Tibial artery (tissue), 4 donors: ENCODE data around the gene ALOX12B.

ENCODE experiments used
- DNase-seq, 2 donors: peaks; one replicate each; pipeline ENCODE4 v3.0.0-alpha.2; 2019
- H3K27ac ChIP-seq, 2 donors: fragments of 200-600 bp; sonication (generic) in 1 of 2; 1 replicate in 1 of 2; 2 replicates in 1 of 2; pipeline ENCODE4 v1.5.1; 2018 to 2019; ENCODE audit warnings: mild to moderate bottlenecking in 1 of 2
- H3K27me3 ChIP-seq, 2 donors: fragments of 200-600 bp; sonication (generic) in 1 of 2; one replicate each; pipeline versions ENCODE4 v1.5.1 to v1.6.0; 2016 to 2019
- H3K36me3 ChIP-seq, 3 donors: fragments of 200-600 bp; sonication (generic) in 2 of 3; one replicate each; pipeline ENCODE4 v1.5.1; 2016 to 2019; ENCODE audit warnings: mild to moderate bottlenecking in 2 of 3
- H3K4me1 ChIP-seq, 4 donors: fragments of 200-600 bp; sonication (generic) in 2 of 4; 1 replicate in 3 of 4; 2 replicates in 1 of 4; pipeline ENCODE4 v1.5.1; 2016 to 2019
- H3K4me3 ChIP-seq, 2 donors: fragments of 200-600 bp; sonication (generic) in 1 of 2; 1 replicate in 1 of 2; 2 replicates in 1 of 2; pipeline ENCODE4 v1.5.1; 2018 to 2019; ENCODE audit warnings: mild to moderate bottlenecking in 2 of 2
- H3K9me3 ChIP-seq, 3 donors: fragments of 200-600 bp; sonication (generic) in 1 of 3; one replicate each; pipeline ENCODE4 v1.5.1; 2016 to 2019
- CTCF ChIP-seq, 2 experiments: fragments of 200-600 bp in 1 of 2; fragments of 450-650 bp in 1 of 2; IDR thresholded peaks; one replicate each; pipeline ENCODE4 v1.5.1; 2017 to 2019; ENCODE audit warnings: antibody characterized with exemption in 2 of 2, mild to moderate bottlenecking in 1 of 2, moderate library complexity in 1 of 2
- intact Hi-C: fragments of 100-400 bp; cut with DNase I; formaldehyde crosslinking; loops from one replicate; pipeline ENCODE4 v1.15.0; 2023; ENCODE audit warnings: low total_unique reads

Gene ALOX12B

GRCh38 chr17:8087075-8087951 lies at the start of gene ALOX12B:
TSS of gene ALOX12B (minus strand) at chr17:8087716. CDS start at chr17:8087442, 274 bp downstream.
- Histone ChIP-seq H3K4me3 (no peak within 1 kb of the TSS), H3K27me3 (peaks cover 0 to 86% of the 10 kb centered on the region in 2 donors), H3K9me3 (no peaks in the 10 kb centered on the region), H3K4me1 (no peaks in the 10 kb centered on the region), H3K36me3 (no peaks in the 10 kb centered on the region), H3K27ac (no peak within 1 kb of the TSS)
- no peak for TF ChIP-seq CTCF (IDR thresholded peaks at IDR 0.05)
- intact Hi-C loops: no loop called here
- DNase-seq: no peak

- intact Hi-C loops: no loop called here
- H3K9me3 ChIP-seq: no peaks in the 10 kb centered on the region
- H3K36me3 ChIP-seq: no peaks in the 10 kb centered on the region
- TF ChIP-seq CTCF (IDR thresholded peaks at IDR 0.05): no peak
- DNase-seq: no peak
- no peak overlapping the region for H3K4me3 ChIP-seq
- H3K4me1 ChIP-seq: peaks cover 0 to 10% (median 8%) of the 10 kb centered on the region in 4 donors
- peaks cover 0 to 6% of the 10 kb centered on the region in 2 donors for H3K27me3 ChIP-seq
- no peak overlapping the region for H3K27ac ChIP-seq
Measured at GRCh38 chr17:8133941-8134340, 46.4 kb upstream of the ALOX12B start.

GRCh38 chr17:8133399-8133798 lies 45.9 kb upstream of the ALOX12B start:
- Histone ChIP-seq H3K9me3 (no peaks in the 10 kb centered on the region), H3K4me1 (peaks cover 0 to 8% (median 6%) of the 10 kb centered on the region in 4 donors), H3K27ac (no peak overlapping the region), H3K4me3 (no peak overlapping the region), H3K36me3 (no peaks in the 10 kb centered on the region), H3K27me3 (peaks cover 0 to 6% of the 10 kb centered on the region in 2 donors)
- no peak for DNase-seq
- TF ChIP-seq CTCF (IDR thresholded peaks at IDR 0.05): no peak
- intact Hi-C loops: no loop called here

GRCh38 chr17:8131844-8132441 lies 44.4 kb upstream of the ALOX12B start:
- no peak overlapping the region for H3K27ac ChIP-seq
- H3K27me3 ChIP-seq: peaks cover 0 to 6% of the 10 kb centered on the region in 2 donors
- H3K4me1 ChIP-seq: peaks cover 0 to 7% (median 2%) of the 10 kb centered on the region in 4 donors
- no peak for TF ChIP-seq CTCF (IDR thresholded peaks at IDR 0.05)
- H3K4me3 ChIP-seq: no peak overlapping the region
- no peaks in the 10 kb centered on the region for H3K36me3 ChIP-seq
- intact Hi-C loops: no loop called here
- H3K9me3 ChIP-seq: no peaks in the 10 kb centered on the region
- no peak for DNase-seq

- H3K27ac ChIP-seq: no peak overlapping the region
- no peaks in the 10 kb centered on the region for H3K9me3 ChIP-seq
- intact Hi-C loops: no loop called here
- no peaks in the 10 kb centered on the region for H3K36me3 ChIP-seq
- TF ChIP-seq CTCF (IDR thresholded peaks at IDR 0.05): no peak
- H3K27me3 ChIP-seq: peaks cover 0 to 10% of the 10 kb centered on the region in 2 donors
- H3K4me1 ChIP-seq: peaks cover 0 to 40% (median 31%) of the 10 kb centered on the region in 4 donors
- no peak overlapping the region for H3K4me3 ChIP-seq
- DNase-seq: no peak
Measured at GRCh38 chr17:8128125-8128784, 40.7 kb upstream of the ALOX12B start.
